Prostate gland (tissue), 2 donors: ENCODE data around the gene NMNAT1.

Experiments used
- CTCF ChIP-seq, 4 experiments: fragments of 200-600 bp in 2 of 4; fragments of 450-650 bp in 2 of 4; sonication (generic) in 2 of 4; IDR thresholded peaks; 1 replicate in 3 of 4; 2 replicates in 1 of 4; pipeline ENCODE4 v1.5.1; 2016 to 2019; ENCODE audit warnings: antibody characterized with exemption in 4 of 4, mild to moderate bottlenecking in 2 of 4, moderate library complexity in 2 of 4
- POLR2A ChIP-seq: fragments of 450-650 bp; IDR thresholded peaks from one replicate; pipeline ENCODE4 v1.6.1; 2016; ENCODE audit warnings: antibody characterized with exemption, mild to moderate bottlenecking

DNA sequence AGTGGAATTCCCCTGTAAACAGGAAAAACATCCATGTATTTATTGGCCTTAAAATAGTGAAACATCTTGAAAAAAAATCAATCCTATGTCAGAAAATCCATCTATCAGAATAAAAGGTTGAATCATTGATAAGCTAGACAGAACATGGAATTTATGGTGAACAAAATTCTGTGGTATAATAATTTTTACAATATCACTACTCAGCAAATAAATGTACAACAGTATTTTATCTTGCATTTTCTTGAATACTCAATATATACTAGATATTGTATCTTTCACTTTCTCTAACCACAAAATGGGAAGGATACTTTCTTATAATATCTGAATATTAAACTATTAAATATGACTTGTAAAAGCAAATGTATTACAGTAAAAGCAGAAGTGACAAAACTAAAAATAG is 83.8 kb downstream of the NMNAT1 start:
- TF ChIP-seq CTCF (IDR thresholded peaks at IDR 0.05) (no peak), POLR2A (no peak)
